HG03432 (cell line): ENCODE measurements around the gene BATF.
"Not testable (repeated sequence)": the region's sequence is repeated elsewhere in the genome, so short reads cannot be mapped to it uniquely, and the experiment has no call there.

Source experiments
- ATAC-seq: cut with Tn5 transposase; IDR thresholded peaks from one replicate; pipeline ENCODE4 v1.9.1; 2021; ENCODE audit warnings: mild to moderate bottlenecking, moderate library complexity; ENCODE audit not compliant: unreplicated experiment

The BATF gene

DNA sequence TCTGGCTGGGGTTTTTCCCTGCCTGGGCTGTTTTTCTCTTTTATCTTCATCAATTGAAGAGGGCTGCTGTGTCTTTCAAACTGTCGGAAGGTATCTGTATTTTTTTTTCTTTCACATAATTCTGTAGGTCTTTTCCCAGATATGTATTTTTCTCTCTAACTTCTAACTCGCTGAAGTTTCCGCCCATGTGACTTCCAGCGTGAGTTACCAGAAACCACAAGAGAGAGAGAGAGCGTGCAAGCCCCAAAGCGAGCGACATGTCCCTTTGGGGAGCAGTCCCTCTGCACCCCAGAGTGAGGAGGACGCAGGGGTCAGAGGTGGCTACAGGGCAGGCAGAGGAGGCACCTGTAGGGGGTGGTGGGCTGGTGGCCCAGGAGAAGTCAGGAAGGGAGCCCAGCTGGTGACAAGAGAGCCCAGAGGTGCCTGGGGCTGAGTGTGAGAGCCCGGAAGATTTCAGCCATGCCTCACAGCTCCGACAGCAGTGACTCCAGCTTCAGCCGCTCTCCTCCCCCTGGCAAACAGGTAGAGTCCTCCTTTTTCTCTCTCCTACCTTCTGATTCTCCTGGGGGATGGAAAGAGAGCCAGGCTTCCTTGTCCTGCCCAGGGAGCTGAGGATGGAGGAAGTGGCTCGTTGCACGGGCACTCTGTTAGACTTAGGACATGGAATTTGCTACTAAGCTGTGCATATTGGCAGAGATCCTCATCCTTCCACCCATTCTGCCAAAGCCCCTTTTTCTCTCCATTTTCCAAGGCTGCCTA is at the start of gene BATF:
Gene BATF (plus strand): TSS at position 246 of the 759 bp plus-strand sequence. CDS start 214 bp downstream, at position 460.
- peak; percentile 61 for ATAC-seq

DNA sequence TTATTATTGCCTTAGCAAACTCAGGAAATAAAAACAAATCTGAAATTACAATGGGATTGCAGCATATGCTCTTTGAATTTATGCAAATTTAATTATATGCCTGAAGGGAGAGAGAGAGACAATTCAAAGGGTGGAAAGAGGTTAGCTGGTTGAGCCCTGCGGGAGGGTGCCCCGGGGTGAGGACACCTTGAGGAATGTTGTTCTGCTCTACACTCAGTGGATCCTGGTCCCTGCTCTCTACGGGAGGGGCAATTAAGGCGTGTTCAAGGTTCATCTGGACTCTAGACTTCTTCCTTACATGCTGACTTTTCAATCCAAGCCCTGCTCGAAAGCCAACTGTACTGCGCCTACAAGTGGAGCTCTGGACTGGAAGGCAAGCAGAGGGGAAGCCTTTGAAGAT is 48.1 kb upstream of the BATF start:
- ATAC-seq: not testable (repeated sequence)

DNA sequence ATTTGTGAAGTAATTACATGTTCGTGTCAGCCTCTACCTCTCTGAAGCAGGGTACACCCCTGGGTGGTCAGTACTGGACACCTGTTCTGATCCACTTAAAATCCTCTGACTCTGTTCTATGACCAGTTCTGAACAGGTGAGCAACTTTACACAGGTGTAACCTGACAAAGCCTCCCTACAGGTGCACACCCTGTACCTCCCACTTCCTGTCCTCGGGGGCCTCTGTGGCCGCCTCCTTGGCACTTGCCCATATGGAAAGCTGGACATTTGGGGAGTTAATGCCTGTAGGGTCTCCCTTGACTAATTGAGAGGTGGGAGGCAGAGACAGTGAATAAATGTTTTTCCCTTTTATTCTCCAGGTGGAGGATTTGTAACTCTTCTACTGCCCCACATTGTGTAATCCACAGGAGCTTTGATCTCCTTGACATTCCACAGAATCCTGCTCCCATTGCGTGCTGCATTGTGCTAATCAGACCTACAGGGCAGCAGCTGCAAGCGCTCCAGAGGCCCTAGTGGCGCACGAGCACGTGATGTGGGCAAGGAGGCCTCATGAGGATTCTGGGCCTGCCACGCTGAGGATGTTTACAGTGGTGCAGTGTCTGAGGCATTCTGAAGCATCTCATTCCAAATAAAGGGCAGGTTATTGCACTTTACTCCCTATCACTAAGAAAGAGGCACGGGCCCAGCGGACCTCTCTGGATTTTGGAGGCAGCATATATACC is 45.8 kb upstream of the BATF start:
- no peak for ATAC-seq

DNA sequence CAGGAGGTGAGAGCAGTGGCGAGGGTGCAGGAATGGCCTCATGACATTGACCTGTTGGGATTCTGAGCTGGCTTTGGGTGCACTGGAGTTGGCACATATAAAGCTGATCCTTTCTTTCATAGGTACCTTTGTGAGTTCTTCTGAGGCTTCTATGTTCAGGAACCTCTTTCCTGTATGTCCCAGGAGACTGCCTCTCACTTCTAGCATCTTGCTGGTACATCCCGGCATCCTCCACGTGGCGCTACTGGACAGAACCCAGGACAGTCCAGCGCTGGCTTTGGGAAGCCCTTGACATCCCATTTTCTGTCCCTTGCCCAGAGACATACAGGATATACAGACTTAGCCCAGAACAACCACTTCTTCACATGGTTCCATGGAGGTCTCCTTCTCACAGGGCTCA is 44.4 kb upstream of the BATF start:
- no peak for ATAC-seq

GRCh38 chr14:75479770-75480600 is 42.3 kb upstream of the BATF start:
- ATAC-seq: no peak

DNA sequence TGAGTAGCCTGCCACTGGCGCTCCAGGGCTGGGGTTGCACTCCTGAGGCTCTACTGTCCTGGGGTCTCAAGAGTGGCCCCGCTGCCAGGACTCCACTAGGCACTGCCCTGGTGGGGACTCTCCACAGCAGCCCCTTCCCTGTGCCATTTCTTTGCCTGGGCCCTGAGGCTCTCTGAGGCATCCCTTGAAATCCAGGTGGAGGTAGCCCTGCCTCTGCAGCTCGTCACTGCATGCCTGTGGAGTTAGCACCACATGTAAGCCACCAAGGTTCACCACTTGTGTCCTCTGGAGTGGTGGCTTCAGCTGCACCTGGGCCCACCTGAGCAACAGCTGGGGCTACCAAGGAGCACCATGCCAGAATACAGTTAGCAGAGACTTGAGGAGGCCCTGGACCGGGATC is 39.9 kb upstream of the BATF start:
- no peak for ATAC-seq

DNA sequence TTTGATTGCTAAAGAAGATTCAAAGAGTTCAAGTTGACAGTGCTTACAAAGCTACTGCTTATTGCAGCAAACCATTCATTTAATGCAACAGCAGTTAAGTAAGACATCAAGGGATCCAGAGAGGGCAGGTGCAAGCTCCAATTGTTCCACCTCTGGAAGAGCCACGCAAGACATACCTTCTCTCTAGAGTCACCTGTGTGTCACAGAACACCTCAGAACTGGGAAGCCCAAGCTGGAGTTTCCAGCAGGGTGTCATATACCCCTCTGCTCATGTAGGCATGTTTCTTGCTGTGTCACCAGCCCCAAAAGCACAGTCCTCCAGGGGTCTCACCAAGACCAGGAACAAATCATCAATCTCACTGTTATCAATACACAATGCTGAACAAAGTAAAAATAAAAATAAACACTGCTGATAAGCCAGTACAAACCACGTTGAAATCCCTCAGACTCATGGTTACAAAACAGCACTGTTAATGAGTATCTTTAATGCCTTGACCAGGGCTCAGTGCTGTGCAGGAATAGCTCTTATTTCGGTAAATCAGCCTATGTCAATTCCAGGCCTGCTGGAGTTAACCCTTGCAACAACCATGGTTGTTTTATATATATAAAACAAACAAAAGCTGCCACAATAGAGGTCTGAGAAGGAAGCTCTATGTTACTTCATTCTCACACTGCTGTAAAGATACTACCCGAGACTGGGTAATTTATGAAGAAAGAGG is 37.4 kb upstream of the BATF start:
- ATAC-seq: no peak

DNA sequence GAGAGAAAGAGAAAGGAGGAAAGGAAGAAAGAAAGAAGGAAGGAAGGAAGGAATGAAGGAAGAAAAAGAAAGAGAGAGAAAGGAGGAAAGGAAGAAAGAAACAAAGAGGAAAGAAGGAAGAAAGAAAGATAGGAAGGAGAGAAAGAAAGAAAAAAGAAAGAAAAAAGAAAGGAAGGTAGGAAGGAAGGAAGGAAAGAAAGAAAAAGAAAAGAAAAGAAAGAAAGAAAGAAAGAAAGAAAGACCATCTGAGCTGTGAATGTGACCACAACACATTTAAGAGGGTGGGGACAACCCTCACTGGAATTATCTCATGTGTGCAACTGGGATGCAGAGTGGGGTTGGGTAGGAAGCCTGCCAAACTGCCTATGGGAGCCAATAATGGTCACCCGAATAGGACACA is 36.0 kb upstream of the BATF start:
- ATAC-seq: no peak

GRCh38 chr14:75487155-75487671 is 35.1 kb upstream of the BATF start:
- ATAC-seq: peak; percentile 86

- no peak for ATAC-seq
These were observed 32.8 kb upstream of the BATF start for GRCh38 chr14:75489480-75489837.

GRCh38 chr14:75491376-75491978 is 30.8 kb upstream of the BATF start:
- ATAC-seq: no peak

DNA sequence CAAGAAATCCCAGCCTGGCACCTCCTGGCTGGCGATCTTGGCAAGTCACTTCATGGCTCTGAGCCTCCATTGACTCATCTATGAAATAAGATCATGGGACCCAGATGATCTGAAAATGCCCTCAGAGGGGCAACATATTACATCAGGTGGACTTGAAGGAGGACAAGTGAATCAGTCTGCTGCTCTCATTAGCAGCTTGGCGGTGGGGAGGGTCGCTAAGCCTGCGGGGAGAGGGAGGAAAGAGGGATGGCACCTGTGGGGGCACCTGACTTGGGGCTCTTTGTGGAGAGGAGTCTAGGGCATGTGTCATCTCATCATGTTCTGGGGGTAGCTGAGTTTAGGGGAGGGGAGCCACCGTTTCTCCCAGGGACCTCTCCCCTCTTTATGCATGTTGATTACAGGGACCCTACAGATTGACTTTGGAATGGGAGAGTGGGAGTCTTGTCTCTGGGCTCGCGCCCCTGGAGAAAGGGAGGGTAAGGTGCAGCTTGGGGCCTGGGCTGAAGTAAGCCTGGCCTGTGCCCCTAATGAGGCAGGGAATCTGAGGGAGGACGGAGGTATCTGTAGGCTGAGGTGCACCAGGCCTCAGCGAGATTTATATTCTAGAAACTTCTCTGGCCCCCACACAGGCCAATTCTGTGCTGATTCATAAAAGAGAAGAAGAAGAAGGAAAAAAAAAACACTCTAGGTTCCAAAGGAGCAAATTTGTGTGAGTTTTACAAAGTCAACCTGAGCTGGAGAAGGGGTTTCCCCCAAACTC is 29.3 kb upstream of the BATF start:
- no peak for ATAC-seq

GRCh38 chr14:75493592-75494087 is 28.6 kb upstream of the BATF start:
- ATAC-seq: no peak

DNA sequence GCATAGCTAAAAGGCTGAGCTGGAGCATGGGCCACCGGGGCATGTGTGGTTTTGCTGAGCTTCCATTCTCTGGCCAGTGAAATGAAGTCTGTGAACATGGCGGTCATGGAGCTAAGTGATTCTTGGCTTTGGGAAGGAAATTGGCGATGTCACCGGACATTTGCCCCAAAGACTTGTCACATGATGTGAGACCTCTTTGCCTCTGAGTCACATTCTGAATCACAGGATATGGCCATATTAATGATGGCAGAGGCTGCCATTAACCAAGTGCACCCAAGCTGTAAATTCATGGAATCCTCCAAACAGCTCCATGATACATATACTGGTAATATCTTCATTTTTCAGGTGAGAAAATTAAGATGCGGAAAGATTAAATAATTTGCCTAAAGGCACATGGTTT is 27.4 kb upstream of the BATF start:
- no peak for ATAC-seq

DNA sequence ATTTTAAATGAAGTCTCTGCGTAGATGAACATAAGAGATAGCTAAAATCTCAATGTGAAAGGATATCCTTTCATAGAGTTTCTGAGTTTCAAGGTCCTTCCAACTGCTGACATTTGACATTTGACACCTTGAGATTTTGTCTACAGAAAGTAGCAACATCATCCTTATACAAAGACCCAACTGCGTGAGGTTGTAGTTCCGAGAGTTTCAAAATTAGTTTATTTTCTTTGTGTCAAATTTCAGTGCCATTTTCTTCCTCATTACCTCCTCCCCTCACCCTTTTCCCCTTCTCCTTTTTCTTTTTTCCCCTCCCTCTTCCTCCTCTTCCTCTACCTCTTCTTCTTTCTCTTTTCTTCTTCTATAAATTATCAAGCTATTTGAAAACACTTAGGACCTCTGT is 26.9 kb upstream of the BATF start:
- ATAC-seq: no peak

DNA sequence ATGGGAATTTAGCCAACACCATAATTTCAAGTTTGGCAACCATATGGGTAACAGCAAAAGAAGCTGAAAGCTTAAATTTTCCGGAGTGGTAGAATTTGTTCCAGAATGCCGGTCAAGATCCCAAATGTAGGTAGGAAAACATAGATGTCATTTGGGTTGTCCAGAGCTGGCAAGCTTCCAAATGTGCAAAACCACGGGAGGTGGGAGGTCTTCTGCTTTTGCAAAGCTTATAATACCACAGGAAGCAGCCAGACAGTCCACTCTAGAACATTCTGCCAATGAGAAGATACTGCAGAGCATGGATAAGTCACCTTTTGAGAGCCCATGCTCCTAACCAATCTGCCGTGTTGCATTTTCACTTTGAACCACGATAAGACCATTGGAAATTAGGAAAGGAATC is 26.4 kb upstream of the BATF start:
- ATAC-seq: no peak

DNA sequence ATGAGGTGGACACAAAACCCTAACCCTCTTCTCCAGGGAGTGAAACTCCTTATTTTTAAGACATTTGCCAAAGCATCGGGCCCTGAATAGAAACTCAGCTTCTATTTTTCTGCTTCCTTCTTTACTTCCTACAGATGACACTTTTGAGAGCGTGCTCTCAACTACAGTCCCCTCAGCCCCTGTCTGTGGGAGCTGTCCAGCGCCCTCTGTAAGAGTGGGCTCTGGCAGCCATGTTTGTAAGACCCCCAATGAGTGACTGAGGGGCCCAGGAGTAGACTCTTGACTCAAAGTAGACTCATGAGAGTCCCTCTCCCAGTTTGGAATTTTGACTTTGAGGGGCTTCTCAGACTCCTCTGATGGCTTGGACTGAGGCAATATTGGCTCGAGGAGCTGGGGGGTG is 25.5 kb upstream of the BATF start:
- no peak for ATAC-seq

- no peak for ATAC-seq
These were observed 25.1 kb upstream of the BATF start for GRCh38 chr14:75497191-75497590.

DNA sequence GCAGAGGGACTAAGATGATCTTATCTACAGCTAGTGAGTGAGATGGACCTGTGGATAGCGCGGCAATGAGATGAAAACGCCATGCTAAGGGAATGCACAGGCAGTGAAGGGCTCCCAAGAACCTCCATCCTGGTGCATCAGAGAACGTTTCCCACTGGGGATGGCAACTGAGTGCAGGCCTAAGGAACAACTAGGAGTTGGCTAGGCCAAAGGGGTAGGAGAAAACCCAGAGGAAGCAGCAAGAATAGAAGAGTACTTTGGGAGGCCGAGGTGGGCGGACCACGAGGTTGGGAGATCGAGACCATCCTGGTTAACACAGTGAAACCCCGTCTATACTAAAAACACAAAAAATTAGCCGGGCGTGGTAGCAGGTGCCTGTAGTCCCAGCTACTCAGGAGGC is 24.6 kb upstream of the BATF start:
- ATAC-seq: no peak
